Stomach (tissue), 9 donors: ENCODE measurements around the gene SLC30A9. TPM values are rescaled to one million over a fixed set of nuclear protein-coding genes. Genes with fewer than 3 reads are reported as not detected.

Experiments
- DNase-seq, 2 donors: peaks; one replicate each; pipeline versions ENCODE4 v3.0.0 to v3.0.0-alpha.2; 2013 to 2019
- H3K27ac ChIP-seq, 5 donors: fragments of 200-600 bp in 4 of 5; sonication (generic) in 4 of 5; one replicate each; pipeline ENCODE4 v1.5.1; 2013 to 2019; ENCODE audit warnings: mild to moderate bottlenecking in 1 of 5, moderate library complexity in 1 of 5
- H3K27me3 ChIP-seq, 3 donors: fragments of 200-600 bp; sonication (generic); one replicate each; pipeline ENCODE4 v1.5.1; 2017 to 2019; ENCODE audit warnings: mixed run types in 1 of 3
- H3K36me3 ChIP-seq, 4 donors: fragments of 200-600 bp; sonication (generic); 1 replicate in 3 of 4; 2 replicates in 1 of 4; pipeline ENCODE4 v1.5.1; 2016 to 2019
- H3K4me1 ChIP-seq, 4 donors: fragments of 200-600 bp; sonication (generic); one replicate each; pipeline ENCODE4 v1.5.1; 2016 to 2019
- H3K4me3 ChIP-seq, 4 donors: fragments of 200-600 bp; sonication (generic) in 3 of 4; one replicate each; pipeline ENCODE4 v1.5.1; 2016 to 2019; ENCODE audit warnings: mild to moderate bottlenecking in 1 of 4
- H3K9me3 ChIP-seq, 4 donors: fragments of 200-600 bp; sonication (generic); one replicate each; pipeline ENCODE4 v1.5.1; 2016 to 2019
- CTCF ChIP-seq, 7 experiments: fragments of 450-650 bp in 4 of 7; fragments of 200-600 bp in 3 of 7; sonication (generic) in 3 of 7; IDR thresholded peaks; one replicate each; pipeline ENCODE4 v1.5.1; 2016 to 2019; ENCODE audit warnings: antibody characterized with exemption in 7 of 7, control low read depth in 2 of 7, mild to moderate bottlenecking in 1 of 7
- EP300 ChIP-seq: sonication (generic); formaldehyde crosslinking; IDR thresholded peaks from one replicate; pipeline ENCODE4 v1.6.1; 2017; ENCODE audit warnings: antibody characterized with exemption
- POLR2A ChIP-seq, 4 donors: fragments of 450-650 bp; IDR thresholded peaks; one replicate each; pipeline ENCODE4 v1.6.1; 2016; ENCODE audit warnings: antibody characterized with exemption in 4 of 4, control low read depth in 2 of 4, mild to moderate bottlenecking in 1 of 4, moderate library complexity in 1 of 4
- POLR2AphosphoS5 ChIP-seq, 3 donors: sonication (generic); formaldehyde crosslinking; IDR thresholded peaks; one replicate each; pipeline ENCODE4 v1.6.1; 2016; ENCODE audit warnings: antibody characterized with exemption in 3 of 3
- WGBS, 5 donors: extraction: QIAGEN DNeasy Blood & Tissue Kit in 3 of 5; methylation state at CpG; one replicate each; pipeline versions ENCODE4 v1.1.5 to v1.1.7; 2013 to 2018; 5-methylcytosine and 5-hydroxymethylcytosine counted together
- intact Hi-C: fragments of 100-400 bp; cut with DNase I; formaldehyde crosslinking; loops from one replicate; pipeline ENCODE4 v1.15.1; 2023; ENCODE audit warnings: low total_unique reads
- polyA plus RNA-seq, 3 donors: library from polyadenylated mRNA; stranded (reverse); fragments of 200-250 nt; gene quantifications; one replicate each; pipeline ENCODE4 v1.2.3, GENCODE V29; 2013
- total RNA-seq, 5 donors: library from RNA; depleted of rRNA; stranded (reverse); fragments of >200 nt; gene quantifications; one replicate each; pipeline versions ENCODE4 v1.1.0 to v1.2.3, GENCODE V29; 2014 to 2016
- donor health status: healthy with polysubstance abuse.
- donor health status: Bipolar disorder and iron deficiency.
- donor health status: healthy.

Gene SLC30A9
- total and polyA plus RNA-seq, 8 donors, result 7.0 to 97.5 (median 23.1) TPM

DNA sequence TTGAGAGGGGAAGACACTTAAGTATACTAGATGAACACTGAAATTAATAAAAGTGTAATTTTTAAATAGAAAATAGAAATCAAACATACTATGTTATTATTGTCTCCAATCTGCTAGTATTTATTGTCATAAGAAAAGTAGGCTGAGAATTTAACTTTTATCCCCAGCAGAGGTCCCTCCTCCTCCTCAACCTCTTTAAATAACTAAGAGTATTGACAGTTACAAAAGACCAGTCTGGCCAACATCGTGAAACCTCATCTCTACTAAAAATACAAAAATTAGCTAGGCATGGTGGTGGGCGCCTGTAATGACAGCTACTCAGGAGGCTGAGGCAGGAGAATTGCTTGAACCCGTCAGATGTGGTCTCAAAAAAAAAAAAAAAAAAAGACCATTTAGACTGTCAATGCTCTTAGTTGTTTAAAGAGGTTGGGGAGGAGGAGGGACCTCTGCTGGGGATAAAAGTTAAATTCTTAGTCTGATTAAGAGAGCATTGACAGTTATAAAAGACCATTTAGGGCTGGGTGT is 4.2 kb downstream of the SLC30A9 start:
- Histone ChIP-seq H3K27me3 (no peaks in the 10 kb centered on the region), H3K27ac (no peak overlapping the region), H3K9me3 (no peaks in the 10 kb centered on the region), H3K4me3 (no peak overlapping the region), H3K36me3 (peaks cover 0 to 4% (median 0%) of the 10 kb centered on the region in 4 donors), H3K4me1 (peaks cover 9 to 29% (median 20%) of the 10 kb centered on the region in 4 donors)
- TF ChIP-seq POLR2AphosphoS5 (IDR thresholded peaks at IDR 0.05) (no peak), POLR2A (IDR thresholded peaks at IDR 0.05) (no peak), CTCF (IDR thresholded peaks at IDR 0.05) (no peak), EP300 (no peak)
- intact Hi-C loops, result no loop called here
- WGBS, 5 donors, result 89 to 97% (median 96%) methylated on average over 3 of the region's 3 CpGs
- DNase-seq, result no peak

GRCh38 chr4:41998019-41998418 is 7.7 kb downstream of the SLC30A9 start:
- intact Hi-C loops, result no loop called here
- no peak overlapping the region for H3K4me3 ChIP-seq
- TF ChIP-seq POLR2AphosphoS5 (IDR thresholded peaks at IDR 0.05) (no peak), CTCF (IDR thresholded peaks at IDR 0.05) (no peak), EP300 (no peak), POLR2A (IDR thresholded peaks at IDR 0.05) (no peak)
- no peak for DNase-seq
- WGBS, 5 donors, result 86 to 90% (median 90%) methylated on average over 3 of the region's 3 CpGs
- peaks cover 0 to 4% (median under 1%) of the 10 kb centered on the region in 4 donors for H3K4me1 ChIP-seq
- H3K27ac ChIP-seq, result no peak overlapping the region
- peaks cover 0 to 13% (median 9%) of the 10 kb centered on the region in 4 donors for H3K36me3 ChIP-seq
- H3K27me3 ChIP-seq, result no peaks in the 10 kb centered on the region
- no peaks in the 10 kb centered on the region for H3K9me3 ChIP-seq

- intact Hi-C loops, result no loop called here
- peaks cover 0 to 19% (median 11%) of the 10 kb centered on the region in 4 donors for H3K36me3 ChIP-seq
- no peak overlapping the region for H3K27ac ChIP-seq
- TF ChIP-seq POLR2AphosphoS5 (IDR thresholded peaks at IDR 0.05) (no peak), CTCF (IDR thresholded peaks at IDR 0.05) (no peak)
- H3K4me3 ChIP-seq, result no peak overlapping the region
- H3K27me3 ChIP-seq, result no peaks in the 10 kb centered on the region
- H3K4me1 ChIP-seq, result no peaks in the 10 kb centered on the region
- no peaks in the 10 kb centered on the region for H3K9me3 ChIP-seq
- no peak for DNase-seq
Measured at GRCh38 chr4:41999321-41999720, 9.0 kb downstream of the SLC30A9 start.

GRCh38 chr4:42008011-42008786 is 17.9 kb downstream of the SLC30A9 start:
- TF ChIP-seq EP300 (no peak), POLR2A (IDR thresholded peaks at IDR 0.05) (no peak)
- intact Hi-C loops, result no loop called here
- Histone ChIP-seq H3K36me3 (peaks cover 0 to 37% (median 23%) of the 10 kb centered on the region in 4 donors), H3K9me3 (no peaks in the 10 kb centered on the region), H3K27ac (no peak overlapping the region), H3K4me1 (peaks cover 0 to 13% (median 2%) of the 10 kb centered on the region in 4 donors), H3K27me3 (no peaks in the 10 kb centered on the region), H3K4me3 (no peak overlapping the region)
- WGBS, 5 donors, result 87 to 96% (median 90%) methylated on average over 3 of the region's 3 CpGs
- peak in 1 of 2 donors; percentile 12 for DNase-seq

GRCh38 chr4:42015438-42015837 is 25.1 kb downstream of the SLC30A9 start:
- Histone ChIP-seq H3K27me3 (no peaks in the 10 kb centered on the region), H3K27ac (no peak overlapping the region), H3K36me3 (peaks cover 0 to 14% (median 9%) of the 10 kb centered on the region in 4 donors), H3K9me3 (no peaks in the 10 kb centered on the region), H3K4me3 (no peak overlapping the region), H3K4me1 (no peaks in the 10 kb centered on the region)
- intact Hi-C loops, result no loop called here
- 92 to 96% (median 94%) methylated on average over 2 of the region's 2 CpGs for WGBS, 5 donors
- no peak for DNase-seq
- no peak for TF ChIP-seq CTCF (IDR thresholded peaks at IDR 0.05)
- TF ChIP-seq POLR2A (IDR thresholded peaks at IDR 0.05), result no peak
- no peak for TF ChIP-seq EP300
- TF ChIP-seq POLR2AphosphoS5 (IDR thresholded peaks at IDR 0.05), result no peak
